Measurements from ENCODE around the gene CDS2. TPM values are rescaled to one million over a fixed set of nuclear protein-coding genes. Genes with fewer than 3 reads are reported as not detected.

Gene CDS2
- total and polyA plus RNA-seq, 4 donors: 9.6 to 31.6 (median 14.4) TPM

- peaks cover 0 to 28% (median 24%) of the 10 kb centered on the region in 4 donors for H3K4me1 ChIP-seq (ENCODE audit: control insufficient read depth in 4 of 4, insufficient read depth in 4 of 4, low read length in 3 of 4)
- H3K4me3 ChIP-seq (ENCODE audit: low read depth in 1 of 3, low read length in 3 of 3): no peak overlapping the region
- H3K9ac ChIP-seq (ENCODE audit: low read depth in 1 of 2, low read length in 2 of 2): no peak overlapping the region
- TF ChIP-seq HNF4A (conservative IDR thresholded peaks at IDR 0.05) (no peak), YY1 (IDR thresholded peaks at IDR 0.05) (no peak), FOXA1 (IDR thresholded peaks at IDR 0.05) (no peak), FOXA2 (IDR thresholded peaks at IDR 0.05) (no peak), TAF1 (conservative IDR thresholded peaks at IDR 0.05) (no peak), RXRA (IDR thresholded peaks at IDR 0.05) (no peak), EGR1 (IDR thresholded peaks at IDR 0.05; ENCODE audit: low read depth in 2 of 2) (no peak), CTCF (IDR thresholded peaks at IDR 0.05; ENCODE audit: low read depth, low read length, missing input control) (no peak), GABPA (IDR thresholded peaks at IDR 0.05 in 1 of 2, conservative IDR thresholded peaks at IDR 0.05 in 1 of 2) (no peak), NR2F2 (IDR thresholded peaks at IDR 0.05) (no peak), HNF4G (IDR thresholded peaks at IDR 0.05) (no peak), SP1 (IDR thresholded peaks at IDR 0.05) (no peak), MAX (IDR thresholded peaks at IDR 0.05) (no peak), JUND (IDR thresholded peaks at IDR 0.05) (no peak), RAD21 (IDR thresholded peaks at IDR 0.05) (no peak)
- TF ChIP-seq, protein P1, sequence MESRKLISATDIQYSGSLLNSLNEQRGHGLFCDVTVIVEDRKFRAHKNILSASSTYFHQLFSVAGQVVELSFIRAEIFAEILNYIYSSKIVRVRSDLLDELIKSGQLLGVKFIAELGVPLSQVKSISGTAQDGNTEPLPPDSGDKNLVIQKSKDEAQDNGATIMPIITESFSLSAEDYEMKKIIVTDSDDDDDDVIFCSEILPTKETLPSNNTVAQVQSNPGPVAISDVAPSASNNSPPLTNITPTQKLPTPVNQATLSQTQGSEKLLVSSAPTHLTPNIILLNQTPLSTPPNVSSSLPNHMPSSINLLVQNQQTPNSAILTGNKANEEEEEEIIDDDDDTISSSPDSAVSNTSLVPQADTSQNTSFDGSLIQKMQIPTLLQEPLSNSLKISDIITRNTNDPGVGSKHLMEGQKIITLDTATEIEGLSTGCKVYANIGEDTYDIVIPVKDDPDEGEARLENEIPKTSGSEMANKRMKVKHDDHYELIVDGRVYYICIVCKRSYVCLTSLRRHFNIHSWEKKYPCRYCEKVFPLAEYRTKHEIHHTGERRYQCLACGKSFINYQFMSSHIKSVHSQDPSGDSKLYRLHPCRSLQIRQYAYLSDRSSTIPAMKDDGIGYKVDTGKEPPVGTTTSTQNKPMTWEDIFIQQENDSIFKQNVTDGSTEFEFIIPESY (IDR thresholded peaks at IDR 0.05): no peak
- TF ChIP-seq, protein P2, sequence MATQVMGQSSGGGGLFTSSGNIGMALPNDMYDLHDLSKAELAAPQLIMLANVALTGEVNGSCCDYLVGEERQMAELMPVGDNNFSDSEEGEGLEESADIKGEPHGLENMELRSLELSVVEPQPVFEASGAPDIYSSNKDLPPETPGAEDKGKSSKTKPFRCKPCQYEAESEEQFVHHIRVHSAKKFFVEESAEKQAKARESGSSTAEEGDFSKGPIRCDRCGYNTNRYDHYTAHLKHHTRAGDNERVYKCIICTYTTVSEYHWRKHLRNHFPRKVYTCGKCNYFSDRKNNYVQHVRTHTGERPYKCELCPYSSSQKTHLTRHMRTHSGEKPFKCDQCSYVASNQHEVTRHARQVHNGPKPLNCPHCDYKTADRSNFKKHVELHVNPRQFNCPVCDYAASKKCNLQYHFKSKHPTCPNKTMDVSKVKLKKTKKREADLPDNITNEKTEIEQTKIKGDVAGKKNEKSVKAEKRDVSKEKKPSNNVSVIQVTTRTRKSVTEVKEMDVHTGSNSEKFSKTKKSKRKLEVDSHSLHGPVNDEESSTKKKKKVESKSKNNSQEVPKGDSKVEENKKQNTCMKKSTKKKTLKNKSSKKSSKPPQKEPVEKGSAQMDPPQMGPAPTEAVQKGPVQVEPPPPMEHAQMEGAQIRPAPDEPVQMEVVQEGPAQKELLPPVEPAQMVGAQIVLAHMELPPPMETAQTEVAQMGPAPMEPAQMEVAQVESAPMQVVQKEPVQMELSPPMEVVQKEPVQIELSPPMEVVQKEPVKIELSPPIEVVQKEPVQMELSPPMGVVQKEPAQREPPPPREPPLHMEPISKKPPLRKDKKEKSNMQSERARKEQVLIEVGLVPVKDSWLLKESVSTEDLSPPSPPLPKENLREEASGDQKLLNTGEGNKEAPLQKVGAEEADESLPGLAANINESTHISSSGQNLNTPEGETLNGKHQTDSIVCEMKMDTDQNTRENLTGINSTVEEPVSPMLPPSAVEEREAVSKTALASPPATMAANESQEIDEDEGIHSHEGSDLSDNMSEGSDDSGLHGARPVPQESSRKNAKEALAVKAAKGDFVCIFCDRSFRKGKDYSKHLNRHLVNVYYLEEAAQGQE (IDR thresholded peaks at IDR 0.05): no peak
- TF ChIP-seq, protein P3, sequence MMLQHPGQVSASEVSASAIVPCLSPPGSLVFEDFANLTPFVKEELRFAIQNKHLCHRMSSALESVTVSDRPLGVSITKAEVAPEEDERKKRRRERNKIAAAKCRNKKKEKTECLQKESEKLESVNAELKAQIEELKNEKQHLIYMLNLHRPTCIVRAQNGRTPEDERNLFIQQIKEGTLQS (IDR thresholded peaks at IDR 0.05): no peak
- WGBS: 79% methylated on average over 1 of the region's 1 CpG
- H3K9me3 ChIP-seq (ENCODE audit: control insufficient read depth in 4 of 4, low read length in 3 of 4): no peaks in the 10 kb centered on the region
- no peak overlapping the region for H3K27ac ChIP-seq (ENCODE audit: low read depth in 1 of 2, low read length in 2 of 2)
- no peak for DNase-seq (ENCODE audit: low spot score)
- H3K27me3 ChIP-seq (ENCODE audit: control insufficient read depth in 4 of 4, insufficient read depth in 4 of 4, low read length in 3 of 4): no peaks in the 10 kb centered on the region
- peaks cover 0 to 33% (median 13%) of the 10 kb centered on the region in 4 donors for H3K36me3 ChIP-seq (ENCODE audit: control insufficient read depth in 4 of 4, insufficient read depth in 3 of 4, low read depth in 1 of 4, low read length in 3 of 4)
Measured at GRCh38 chr20:5180421-5180820, 53.6 kb downstream of the CDS2 start.
